HG02870 (cell line): Measurements from ENCODE around the gene FBXO47.
"Not testable (repeated sequence)": the region's sequence is repeated elsewhere in the genome, so short reads cannot be mapped to it uniquely, and the experiment has no call there.

Experiments
- ATAC-seq: cut with Tn5 transposase; IDR thresholded peaks from one replicate; pipeline ENCODE4 v1.9.1; 2021; ENCODE audit warnings: mild to moderate bottlenecking, moderate library complexity; ENCODE audit not compliant: unreplicated experiment

Gene FBXO47

DNA sequence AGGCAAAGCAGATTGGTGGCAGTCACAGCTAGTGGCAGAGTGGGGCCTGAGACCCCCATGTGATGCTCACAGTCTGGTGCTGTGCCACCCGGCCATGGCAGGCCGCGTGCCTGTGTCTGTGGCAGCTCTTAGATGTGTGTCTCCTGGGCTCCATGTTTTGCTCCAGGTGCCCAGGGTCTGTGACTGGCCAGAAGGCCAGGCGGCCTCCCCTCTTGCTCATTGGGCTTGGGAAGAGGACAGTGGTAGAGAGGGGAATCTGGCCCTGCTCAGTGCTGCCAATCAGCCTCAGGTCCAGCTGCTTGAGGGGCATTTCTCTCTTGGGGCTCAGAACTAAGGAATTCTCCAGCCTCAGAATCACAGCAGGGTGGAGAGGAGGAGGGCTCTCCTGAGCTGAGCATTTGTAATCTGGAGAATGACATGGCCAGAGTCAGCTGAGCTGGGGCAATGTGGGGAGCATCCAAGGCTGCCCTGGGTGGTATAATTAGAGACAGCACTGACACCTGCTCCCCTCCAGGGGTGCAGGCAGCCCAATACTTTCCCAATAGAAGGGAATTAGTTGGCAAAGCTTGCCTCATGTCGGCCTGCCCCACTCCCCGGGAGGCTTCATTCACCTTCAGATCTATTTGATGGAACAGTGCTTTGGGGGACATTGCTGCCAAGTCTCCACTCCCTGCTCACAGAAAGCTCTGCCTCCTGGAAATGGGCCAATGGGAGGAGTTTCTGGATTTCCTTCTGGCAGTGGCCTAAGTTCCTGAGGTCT, 44.5 kb downstream of the FBXO47 start:
- no peak for ATAC-seq

DNA sequence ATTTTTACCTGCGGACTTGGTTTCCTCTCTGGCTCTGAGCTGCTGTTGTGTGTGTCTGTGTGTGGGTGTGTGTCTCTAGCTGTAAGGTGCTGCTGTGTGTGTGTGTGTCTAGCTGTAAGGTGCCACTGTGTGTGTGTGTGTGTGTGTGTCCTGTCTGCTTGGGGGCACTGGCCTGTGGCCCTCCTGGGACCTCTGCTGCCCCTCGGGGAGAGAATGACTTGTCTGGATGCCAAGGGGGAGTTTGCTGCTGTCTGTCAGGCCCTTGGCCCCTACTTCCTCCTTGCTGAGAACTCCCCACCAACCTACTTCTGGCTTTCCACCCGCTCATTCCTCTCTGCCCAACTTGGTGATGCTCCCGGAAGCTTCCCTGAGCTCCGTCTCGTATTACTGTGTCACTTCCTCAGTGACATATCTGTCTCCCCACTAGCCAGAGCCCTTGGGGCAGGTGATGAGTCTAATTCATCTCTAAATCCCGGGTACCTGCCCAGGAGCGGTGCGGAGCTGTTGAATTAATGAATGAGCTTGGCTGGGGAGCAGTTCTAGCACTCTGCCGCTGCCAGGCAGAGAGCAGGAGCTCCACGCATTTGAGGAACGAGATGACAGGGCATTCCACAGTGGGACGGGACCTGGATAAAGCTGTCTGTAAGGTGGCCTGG, 45.3 kb downstream of the FBXO47 start:
- ATAC-seq: no peak

DNA sequence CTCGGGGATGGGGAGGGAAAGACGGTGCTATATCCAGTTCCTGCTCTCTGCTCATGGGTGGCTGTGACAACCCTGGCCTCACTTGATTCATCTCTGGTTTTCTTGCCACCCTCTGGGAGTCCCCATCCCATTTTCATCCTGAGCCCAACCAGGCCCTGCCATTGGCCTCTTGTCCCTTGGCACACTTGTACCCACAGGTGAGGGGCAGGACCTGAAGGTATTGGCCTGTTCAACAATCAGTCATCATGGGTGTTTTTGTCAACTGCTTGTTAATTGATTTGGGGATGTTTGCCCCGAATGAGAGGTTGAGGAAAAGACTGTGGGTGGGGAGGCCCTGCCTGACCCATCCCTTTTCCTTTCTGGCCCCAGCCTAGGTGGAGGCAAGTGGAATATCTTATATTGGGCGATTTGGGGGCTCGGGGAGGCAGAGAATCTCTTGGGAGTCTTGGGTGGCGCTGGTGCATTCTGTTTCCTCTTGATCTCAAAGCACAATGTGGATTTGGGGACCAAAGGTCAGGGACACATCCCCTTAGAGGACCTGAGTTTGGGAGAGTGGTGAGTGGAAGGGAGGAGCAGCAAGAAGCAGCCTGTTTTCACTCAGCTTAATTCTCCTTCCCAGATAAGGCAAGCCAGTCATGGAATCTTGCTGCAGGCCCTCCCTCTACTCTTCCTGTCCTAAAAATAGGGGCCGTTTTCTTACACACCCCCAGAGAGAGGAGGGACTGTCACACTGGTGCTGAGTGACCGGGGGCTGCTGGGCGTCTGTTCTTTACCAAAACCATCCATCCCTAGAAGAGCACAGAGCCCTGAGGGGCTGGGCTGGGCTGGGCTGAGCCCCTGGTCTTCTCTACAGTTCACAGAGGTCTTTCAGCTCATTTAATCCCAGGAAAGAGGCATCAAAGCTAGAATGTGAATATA, 46.6 kb downstream of the FBXO47 start:
- ATAC-seq: no peak

DNA sequence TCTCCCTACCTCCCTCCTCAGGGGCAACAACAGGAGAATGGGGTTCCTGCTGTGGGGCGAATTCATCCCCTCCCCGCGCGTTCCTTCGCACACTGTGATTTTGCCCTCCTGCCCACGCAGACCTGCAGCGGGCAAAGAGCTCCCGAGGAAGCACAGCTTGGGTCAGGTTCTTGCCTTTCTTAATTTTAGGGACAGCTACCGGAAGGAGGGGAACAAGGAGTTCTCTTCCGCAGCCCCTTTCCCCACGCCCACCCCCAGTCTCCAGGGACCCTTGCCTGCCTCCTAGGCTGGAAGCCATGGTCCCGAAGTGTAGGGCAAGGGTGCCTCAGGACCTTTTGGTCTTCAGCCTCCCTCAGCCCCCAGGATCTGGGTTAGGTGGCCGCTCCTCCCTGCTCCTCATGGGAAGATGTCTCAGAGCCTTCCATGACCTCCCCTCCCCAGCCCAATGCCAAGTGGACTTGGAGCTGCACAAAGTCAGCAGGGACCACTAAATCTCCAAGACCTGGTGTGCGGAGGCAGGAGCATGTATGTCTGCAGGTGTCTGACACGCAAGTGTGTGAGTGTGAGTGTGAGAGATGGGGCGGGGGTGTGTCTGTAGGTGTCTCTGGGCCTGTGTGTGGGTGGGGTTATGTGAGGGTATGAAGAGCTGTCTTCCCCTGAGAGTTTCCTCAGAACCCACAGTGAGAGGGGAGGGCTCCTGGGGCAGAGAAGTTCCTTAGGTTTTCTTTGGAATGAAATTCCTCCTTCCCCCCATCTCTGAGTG, 47.7 kb downstream of the FBXO47 start:
- no peak for ATAC-seq

DNA sequence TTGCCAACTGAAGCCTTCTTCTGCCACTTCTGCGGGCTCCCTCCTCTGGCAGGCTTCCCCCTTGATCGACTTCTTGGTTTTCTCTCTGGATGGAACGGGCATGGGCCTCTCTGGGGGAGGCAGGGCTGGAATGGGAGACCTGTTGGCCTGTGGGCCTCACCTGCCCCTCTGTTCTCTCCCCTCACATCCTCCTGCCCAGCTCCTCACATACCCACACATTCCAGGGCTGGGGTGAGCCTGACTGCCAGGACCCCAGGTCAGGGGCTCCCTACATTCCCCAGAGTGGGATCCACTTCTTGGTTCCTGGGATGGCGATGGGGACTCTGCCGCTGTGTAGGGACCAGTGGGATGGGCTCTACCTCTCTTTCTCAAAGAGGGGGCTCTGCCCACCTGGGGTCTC, 48.3 kb downstream of the FBXO47 start:
- ATAC-seq: no peak

DNA sequence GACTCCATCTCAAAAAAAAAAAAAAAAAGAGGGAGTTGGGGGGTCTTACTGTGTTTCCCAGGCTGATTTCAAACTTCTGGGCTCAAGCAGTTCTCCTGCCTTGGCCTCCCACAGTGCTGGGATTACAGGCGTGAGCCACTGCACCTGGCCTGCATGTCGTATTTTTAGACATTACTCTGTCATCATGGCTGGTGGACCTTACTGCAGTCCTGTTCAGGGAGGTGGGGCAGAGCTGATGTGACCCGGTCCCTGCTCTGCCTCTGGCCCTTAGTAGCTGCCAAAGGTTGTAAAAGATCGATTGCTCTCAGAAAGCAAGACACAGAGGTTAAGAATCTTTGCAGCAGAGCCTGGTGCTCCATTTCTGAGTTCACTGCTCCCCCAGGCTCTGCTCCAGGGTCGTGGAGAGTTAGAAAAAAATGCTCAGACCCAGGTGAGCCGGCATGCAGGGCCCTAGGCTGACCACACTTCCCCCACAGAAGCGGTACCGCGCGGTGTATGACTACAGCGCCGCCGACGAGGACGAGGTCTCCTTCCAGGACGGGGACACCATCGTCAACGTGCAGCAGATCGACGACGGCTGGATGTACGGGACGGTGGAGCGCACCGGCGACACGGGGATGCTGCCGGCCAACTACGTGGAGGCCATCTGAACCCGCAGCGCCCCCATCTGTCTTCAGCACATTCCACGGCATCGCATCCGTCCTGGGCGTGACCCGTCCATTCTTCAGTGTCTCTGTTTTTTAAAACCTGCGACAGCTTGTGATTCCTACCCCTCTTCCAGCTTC, 48.9 kb downstream of the FBXO47 start:
- no peak for ATAC-seq

DNA sequence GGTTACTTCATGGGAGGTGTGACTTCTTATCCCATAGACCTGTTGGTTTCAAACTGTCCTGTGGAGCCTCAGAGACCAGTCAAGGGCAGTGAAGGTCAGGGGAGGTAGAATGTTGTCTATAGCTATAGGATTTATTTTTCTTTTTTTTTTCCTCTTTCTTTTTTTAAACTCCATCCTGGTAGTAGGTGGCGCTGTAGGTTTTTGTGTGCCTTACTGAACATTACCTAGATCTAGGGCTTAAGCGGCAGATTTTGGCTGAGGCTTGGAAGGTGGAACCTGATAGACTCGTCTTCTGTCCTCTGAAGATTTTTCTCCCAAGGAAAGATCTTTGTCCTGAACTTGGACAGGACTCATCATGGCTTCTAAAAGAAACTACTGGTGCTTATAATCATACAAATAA, 49.9 kb downstream of the FBXO47 start:
- ATAC-seq: no peak

DNA sequence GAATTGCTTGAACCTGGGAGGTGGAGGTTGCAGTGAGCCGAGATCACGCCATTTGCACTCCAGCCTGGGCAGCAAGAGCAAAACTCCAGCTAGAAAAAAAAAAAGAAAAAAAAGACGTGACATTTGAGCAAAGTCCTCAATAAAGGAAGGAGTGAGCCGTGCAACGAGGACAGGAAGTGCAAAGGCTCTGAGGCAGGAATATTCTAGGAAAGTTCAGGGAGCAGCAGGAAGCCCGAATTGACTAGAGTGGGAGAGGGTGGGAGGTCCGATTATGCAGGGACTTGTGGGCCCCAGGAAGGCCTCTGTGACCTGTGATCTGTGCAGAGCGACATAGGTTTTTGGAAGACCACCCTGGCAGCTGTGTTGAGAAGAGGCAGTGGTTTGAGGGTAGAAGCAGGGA, 50.4 kb downstream of the FBXO47 start:
- no peak for ATAC-seq

DNA sequence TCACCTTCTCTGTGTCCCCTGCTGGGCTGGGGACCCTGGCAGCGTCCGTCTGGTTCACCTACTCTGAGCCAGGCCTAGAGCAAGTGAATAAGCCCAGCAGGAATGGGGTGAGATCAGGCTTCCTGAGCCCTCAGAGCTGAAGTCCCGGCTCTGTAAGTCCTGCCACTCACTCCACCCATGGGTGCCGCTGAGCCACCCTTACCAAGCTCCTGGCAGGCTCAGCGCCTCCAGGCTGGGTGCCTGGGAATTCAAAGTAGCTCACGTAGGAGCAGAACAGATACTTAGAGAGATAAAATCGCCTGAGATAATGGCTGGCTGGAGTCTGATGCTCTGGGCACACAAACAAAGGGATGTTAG, 51.6 kb downstream of the FBXO47 start:
- no peak for ATAC-seq

DNA sequence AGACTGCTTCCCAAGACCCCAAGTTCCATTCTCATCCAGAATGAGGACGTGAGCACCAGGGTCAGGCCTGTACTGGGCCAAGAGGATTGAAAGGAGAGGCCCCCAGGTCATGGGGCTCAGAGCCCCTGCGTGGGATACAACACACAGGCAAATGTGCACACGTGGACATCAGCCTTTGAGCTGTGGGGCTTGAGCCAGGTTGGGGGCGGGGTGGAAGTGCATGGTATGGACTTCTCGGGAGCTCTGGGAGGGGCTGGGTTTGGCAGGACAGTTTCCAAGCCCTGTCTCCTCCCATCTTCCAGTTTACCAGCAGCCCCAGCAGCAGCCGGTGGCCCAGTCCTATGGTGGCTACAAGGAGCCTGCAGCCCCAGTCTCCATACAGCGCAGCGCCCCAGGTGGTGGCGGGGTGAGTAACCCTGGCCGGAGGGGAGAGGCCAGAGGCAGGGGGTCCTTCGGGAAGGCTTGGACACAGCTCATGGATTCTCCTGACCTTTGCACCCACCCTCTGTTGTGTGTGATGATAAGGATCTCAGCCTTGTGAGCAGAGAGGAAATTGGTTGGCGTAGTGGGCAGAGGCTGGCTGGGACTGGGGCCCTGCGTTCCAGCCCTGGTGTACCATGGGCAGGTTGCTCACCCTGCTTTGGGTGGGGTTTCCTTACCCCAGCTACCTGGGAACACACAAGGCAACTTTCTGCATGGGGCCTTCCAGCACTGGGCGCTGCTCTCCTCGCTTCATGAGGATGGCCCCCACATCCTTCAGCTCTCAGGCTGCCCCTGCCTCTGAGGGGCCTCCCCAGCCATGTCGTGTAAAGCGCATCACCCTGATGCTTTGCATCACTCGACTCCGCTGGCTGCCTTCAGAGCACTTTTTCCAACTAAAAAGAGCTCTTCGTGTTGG, 52.2 kb downstream of the FBXO47 start:
- ATAC-seq: no peak

DNA sequence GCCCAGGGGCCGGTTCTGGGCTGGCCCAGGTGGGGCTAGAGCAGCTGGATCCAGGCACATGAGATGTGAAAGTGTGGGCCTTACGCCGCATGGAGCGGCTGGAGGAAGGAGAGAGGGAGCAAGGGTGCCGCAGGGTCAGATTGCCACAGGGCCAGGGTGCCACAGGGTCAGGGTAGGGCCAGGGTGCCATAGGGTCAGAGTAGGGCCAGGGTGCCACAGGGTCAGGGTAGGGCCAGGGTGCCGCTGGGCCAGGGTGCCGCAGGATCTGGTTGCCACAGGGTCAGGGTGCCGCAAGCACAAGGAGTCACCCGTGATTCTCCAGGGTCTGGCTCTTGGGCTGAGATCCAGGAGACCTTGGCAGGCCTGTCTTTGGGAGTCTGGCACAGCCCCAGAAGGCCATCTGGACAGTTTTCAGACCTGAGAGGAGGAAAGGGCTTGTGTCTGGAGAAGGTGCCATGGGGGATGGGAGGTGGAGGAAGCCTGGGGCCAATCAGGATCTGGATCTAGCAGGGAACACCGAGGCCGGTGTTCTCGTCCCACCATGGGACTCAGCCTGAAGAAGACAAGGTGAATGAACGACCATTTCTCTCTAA, 54.9 kb downstream of the FBXO47 start:
- ATAC-seq: no peak

DNA sequence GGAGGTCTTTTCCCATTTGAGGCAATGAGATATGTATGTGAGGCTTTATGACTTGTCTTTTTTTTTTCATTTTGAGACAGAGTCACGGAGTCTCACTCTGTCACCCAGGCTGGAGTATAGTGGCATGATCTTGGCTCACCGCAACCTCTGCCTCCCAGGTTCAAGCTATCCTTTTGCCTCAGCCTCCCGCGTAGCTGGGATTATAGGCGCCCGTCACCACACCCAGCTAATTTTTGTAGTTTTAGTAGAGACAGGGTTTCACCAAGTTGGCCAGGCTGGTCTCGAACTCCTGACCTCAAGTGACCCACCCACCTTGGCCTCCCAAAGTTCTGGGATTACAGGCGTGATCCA, 55.5 kb downstream of the FBXO47 start:
- ATAC-seq: not testable (repeated sequence)

DNA sequence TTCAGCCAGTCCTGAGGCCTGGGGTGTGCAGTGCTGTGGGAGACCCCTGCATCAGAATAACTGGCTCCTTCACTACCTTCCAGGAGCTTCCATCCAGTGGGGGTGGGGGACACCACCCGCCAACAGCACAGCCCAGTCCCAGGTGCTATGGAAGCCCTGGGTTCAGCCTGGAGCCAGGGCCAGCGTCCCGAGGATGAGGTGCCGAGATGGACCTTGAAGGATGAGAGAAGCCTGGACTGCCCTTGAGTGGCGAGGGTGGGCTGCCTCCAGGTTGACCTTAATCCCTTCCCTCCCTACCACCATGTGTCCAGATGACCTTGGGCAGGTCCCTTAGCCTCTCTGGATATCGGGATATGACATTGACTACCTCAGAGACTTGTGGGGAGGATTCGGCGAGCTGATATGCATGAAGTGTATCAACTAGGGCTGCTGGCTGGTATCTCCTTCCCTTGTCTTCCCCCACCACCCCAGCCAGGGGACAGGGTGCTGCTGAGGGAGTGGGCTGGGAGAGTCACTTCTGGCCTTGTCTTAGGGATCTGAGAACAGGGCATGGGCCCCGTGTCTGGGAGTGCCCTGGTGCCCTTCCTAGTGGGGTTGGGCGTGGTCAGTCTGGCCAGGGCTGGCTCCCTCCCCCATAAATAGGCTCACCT, 56.0 kb downstream of the FBXO47 start:
- ATAC-seq: no peak

DNA sequence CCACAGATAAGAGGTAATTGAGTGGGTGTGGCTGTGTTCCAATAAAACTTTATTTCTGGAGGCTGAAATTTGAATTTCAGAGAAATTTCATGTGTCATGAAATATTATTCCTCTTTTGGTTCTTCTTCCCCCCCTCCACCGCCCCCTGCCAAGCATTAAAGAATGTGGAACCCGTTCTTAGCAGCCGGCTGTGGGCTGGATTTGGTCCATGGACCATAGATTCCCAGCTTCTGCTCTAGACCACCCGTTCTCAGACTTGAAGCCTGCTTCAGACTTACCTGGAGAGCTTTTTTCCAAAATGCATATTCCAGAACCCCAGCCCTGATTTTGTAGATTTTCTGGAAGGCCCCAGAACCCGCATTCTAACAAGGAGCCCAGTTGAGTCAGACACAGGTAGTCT, 56.9 kb downstream of the FBXO47 start:
- ATAC-seq: no peak

DNA sequence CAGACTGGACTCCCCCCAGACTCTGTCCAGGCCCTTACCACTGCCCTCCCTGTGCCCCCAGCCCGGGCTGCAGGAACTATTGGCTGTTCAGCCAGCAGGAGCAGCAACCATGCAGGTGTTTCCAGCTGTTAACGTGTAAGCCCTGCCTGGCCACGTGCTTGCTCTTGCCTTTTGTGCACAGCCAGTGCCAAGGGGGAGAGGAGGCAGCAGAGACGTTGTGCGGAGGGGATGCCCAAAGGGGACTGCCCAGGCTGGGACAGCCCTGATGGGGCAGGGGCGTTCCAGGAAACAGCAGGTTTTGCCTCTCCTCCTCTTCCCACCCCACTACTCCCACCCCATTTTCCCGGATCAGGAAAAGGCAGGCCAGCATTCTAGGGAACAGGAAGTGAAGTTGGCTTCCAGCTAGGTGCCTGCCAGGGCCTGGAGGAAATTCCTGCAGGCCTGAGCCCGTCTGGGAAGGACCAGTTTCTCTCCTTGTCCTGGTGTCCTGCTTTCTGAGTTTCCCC, 58.5 kb downstream of the FBXO47 start:
- ATAC-seq: no peak

DNA sequence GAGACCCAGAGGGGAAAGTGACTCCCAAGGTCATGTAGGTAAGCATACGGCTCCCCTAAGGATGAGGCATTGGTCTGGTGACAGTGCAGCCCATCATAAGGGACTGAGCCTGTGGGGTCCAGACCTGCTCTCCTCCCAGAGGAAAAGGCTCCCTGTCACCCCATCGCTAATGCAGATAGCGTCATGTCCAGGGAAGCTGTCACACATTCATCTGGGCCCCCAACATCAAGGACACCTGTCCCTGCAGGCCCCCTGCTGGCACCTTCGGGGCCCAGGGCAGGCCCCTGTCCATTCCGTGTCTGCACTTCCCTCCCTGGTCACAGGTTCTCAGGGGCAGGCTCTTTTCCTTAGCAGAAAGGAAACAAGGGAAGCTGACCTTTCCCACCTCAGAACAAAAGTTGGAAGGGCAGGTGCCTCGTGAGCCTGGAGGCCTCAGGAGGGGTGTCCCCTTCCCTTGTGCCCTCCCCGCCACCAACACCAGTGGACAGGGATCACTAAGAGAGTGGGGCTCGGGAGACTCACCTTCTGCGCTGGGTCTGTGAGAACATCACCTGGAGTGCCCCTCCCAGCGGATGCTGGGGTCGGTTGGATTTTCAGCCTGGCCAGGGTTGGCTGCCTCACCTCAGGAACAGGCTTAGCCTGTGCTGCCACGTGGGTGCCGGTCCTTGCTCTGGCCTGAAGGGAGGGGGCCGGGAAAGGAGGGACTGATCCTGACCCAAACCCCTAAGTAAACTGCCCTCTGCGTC, 59.1 kb downstream of the FBXO47 start:
- no peak for ATAC-seq

DNA sequence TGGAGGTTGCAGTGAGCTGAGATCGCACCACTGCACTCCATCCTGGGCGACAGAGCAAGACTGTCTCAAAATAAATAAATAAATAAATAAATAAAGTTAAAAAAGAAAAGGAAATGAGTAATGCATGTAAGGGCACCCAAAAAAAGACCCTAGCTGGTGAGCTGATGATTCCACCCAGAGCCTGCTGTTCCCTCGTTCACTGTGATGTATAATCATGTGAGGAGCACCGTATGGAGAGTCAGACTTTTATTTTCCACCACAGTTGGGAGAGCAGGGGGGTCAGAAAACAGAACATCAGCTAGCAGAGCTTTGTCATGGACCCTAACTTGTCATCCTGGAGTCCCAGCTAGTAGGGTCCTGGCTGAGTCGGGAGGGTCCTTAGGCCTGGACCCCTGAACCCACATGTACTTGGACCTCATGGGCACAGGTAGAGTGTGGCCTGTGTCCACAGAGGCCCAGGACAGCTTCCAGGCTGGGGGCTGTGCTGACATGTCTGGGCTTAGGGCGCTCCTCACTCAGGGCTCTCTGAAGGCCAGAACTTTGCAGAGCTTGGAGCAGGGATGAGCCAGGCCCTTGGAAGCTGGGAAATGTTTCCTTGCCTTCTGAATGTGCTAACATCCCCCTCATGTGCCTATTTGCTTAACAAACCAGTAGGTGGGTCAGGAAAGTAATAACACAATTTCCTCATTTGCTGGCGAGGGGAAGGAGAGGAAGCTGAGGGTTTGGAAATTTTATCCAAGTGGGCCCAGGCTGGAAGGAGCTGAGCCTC, 60.6 kb downstream of the FBXO47 start:
- ATAC-seq: no peak
